Measurements from ENCODE around the gene OR8K5. TPM values are rescaled to one million over a fixed set of nuclear protein-coding genes. Genes with fewer than 3 reads are reported as not detected.

The OR8K5 gene
- total and polyA plus RNA-seq, 2 donors (not counting 3 experiments of a cell fraction or from before 2014, with no cell fraction given) = not detected

GRCh38 chr11:56183459-56183858 lies 23.3 kb upstream of the OR8K5 start:
- Histone ChIP-seq H3K9me1 (replicated peaks; ENCODE audit: control insufficient read depth, extremely low read depth, insufficient read depth, low read length) (no peaks in the 10 kb centered on the region), H4K20me1 (replicated peaks; ENCODE audit: control insufficient read depth, extremely low read depth, insufficient read depth, low read length) (no peaks in the 10 kb centered on the region), H3K9ac (replicated peaks; ENCODE audit: extremely low read depth, insufficient read depth, low read length) (no peak overlapping the region), H2AFZ (ENCODE audit: low read depth, low read length) (no peak overlapping the region), H3K27ac (ENCODE audit: insufficient read depth, low read depth, low read length) (no peak overlapping the region), H3K27me3 (ENCODE audit: control insufficient read depth in 2 of 2, insufficient read depth in 2 of 2, low read length in 2 of 2) (no peaks in the 10 kb centered on the region), H3K79me2 (ENCODE audit: control insufficient read depth, insufficient read depth, low read length) (no peaks in the 10 kb centered on the region), H3K4me3 (replicated peaks in 1 of 3; ENCODE audit: insufficient read depth in 1 of 3, low read depth in 1 of 3, low read length in 3 of 3) (no peak overlapping the region), H3K36me3 (ENCODE audit: control insufficient read depth in 2 of 2, extremely low read depth in 1 of 2, insufficient read depth in 2 of 2, low read length in 2 of 2) (no peaks in the 10 kb centered on the region), H3K4me2 (ENCODE audit: insufficient read depth, low read length) (no peak overlapping the region), H3K9me3 (replicated peaks; ENCODE audit: control insufficient read depth, insufficient read depth, low read length) (peaks cover 4% of the 10 kb centered on the region), H3K4me1 (ENCODE audit: control insufficient read depth, extremely low read depth, insufficient read depth, low read length) (no peaks in the 10 kb centered on the region)
- no TSS peak for BruUV-seq (replicated peaks)
- POLR2A ChIA-PET = no interaction called here
- TF ChIP-seq MYC (IDR thresholded peaks at IDR 0.05; ENCODE audit: low read depth, low read length) (no peak), EZH2 (IDR thresholded peaks at IDR 0.05; ENCODE audit: borderline replicate concordance, low read depth, low read length, severe bottlenecking) (no peak), FOS (IDR thresholded peaks at IDR 0.05; ENCODE audit: borderline replicate concordance, insufficient read depth, low read length) (no peak), MAX (IDR thresholded peaks at IDR 0.05; ENCODE audit: insufficient read depth, insufficient read length) (no peak)
- FAIRE-seq (no peak), DNase-seq (ENCODE audit: low read depth, low spot score) (no peak)
- CTCF ChIA-PET = no interaction called here
- intact Hi-C loops (cut with micrococcal nuclease) (no loop called here), dilution Hi-C loops (cut with MboI; ENCODE audit: extremely low pct_ligation_motif_present, low sequenced_read_pairs) (no loop called here)

GRCh38 chr11:56176318-56176717 lies 16.2 kb upstream of the OR8K5 start, which contains the start of gene OR5J2:
Gene OR5J2 (plus strand): TSS chr11:56176618. CDS start chr11:56176618, 0 bp downstream.
- no peaks in the 10 kb centered on the region for H4K20me1 ChIP-seq (replicated peaks; ENCODE audit: control insufficient read depth, extremely low read depth, insufficient read depth, low read length)
- H2AFZ ChIP-seq (ENCODE audit: low read depth, low read length) = no peak within 1 kb of the TSS
- POLR2A ChIA-PET = no interaction called here
- no peaks in the 10 kb centered on the region for H3K4me1 ChIP-seq (ENCODE audit: control insufficient read depth, extremely low read depth, insufficient read depth, low read length)
- FAIRE-seq = no peak
- no peak within 1 kb of the TSS for H3K4me3 ChIP-seq (replicated peaks in 1 of 3; ENCODE audit: insufficient read depth in 1 of 3, low read depth in 1 of 3, low read length in 3 of 3)
- BruUV-seq (replicated peaks) = no TSS peak
- H3K9me1 ChIP-seq (replicated peaks; ENCODE audit: control insufficient read depth, extremely low read depth, insufficient read depth, low read length) = no peaks in the 10 kb centered on the region
- H3K27me3 ChIP-seq (ENCODE audit: control insufficient read depth in 2 of 2, insufficient read depth in 2 of 2, low read length in 2 of 2) = no peaks in the 10 kb centered on the region
- H3K27ac ChIP-seq (ENCODE audit: insufficient read depth, low read depth, low read length) = no peak within 1 kb of the TSS
- no peak for DNase-seq (ENCODE audit: low read depth, low spot score)
- H3K79me2 ChIP-seq (ENCODE audit: control insufficient read depth, insufficient read depth, low read length) = no peaks in the 10 kb centered on the region
- intact Hi-C loops (cut with micrococcal nuclease) (no loop called here), dilution Hi-C loops (cut with MboI; ENCODE audit: extremely low pct_ligation_motif_present, low sequenced_read_pairs) (no loop called here)
- H3K4me2 ChIP-seq (ENCODE audit: insufficient read depth, low read length) = no peak within 1 kb of the TSS
- no peaks in the 10 kb centered on the region for H3K36me3 ChIP-seq (ENCODE audit: control insufficient read depth in 2 of 2, extremely low read depth in 1 of 2, insufficient read depth in 2 of 2, low read length in 2 of 2)
- no peak for TF ChIP-seq CTCF (IDR thresholded peaks at IDR 0.05; ENCODE audit: extremely low read depth in 1 of 2, insufficient read depth in 1 of 2, low read depth in 1 of 2, low read length in 2 of 2)
- no peak for TF ChIP-seq POLR2AphosphoS5 (IDR thresholded peaks at IDR 0.05; ENCODE audit: insufficient read depth, low read depth, low read length)
- no peak for TF ChIP-seq MYC (IDR thresholded peaks at IDR 0.05; ENCODE audit: low read depth, low read length)
- no peak for TF ChIP-seq FOS (IDR thresholded peaks at IDR 0.05; ENCODE audit: borderline replicate concordance, insufficient read depth, low read length)
- TF ChIP-seq EZH2 (IDR thresholded peaks at IDR 0.05; ENCODE audit: borderline replicate concordance, low read depth, low read length, severe bottlenecking) = no peak
- no peak for TF ChIP-seq POLR2A (IDR thresholded peaks at IDR 0.05; ENCODE audit: low read depth, low read length)
- TF ChIP-seq GATA2 (IDR thresholded peaks at IDR 0.05; ENCODE audit: insufficient read depth, insufficient read length, low read depth, low read length) = no peak
- no peak for TF ChIP-seq JUN (IDR thresholded peaks at IDR 0.05; ENCODE audit: borderline replicate concordance, insufficient read depth, insufficient read length, low read depth)
- TF ChIP-seq MAX (IDR thresholded peaks at IDR 0.05; ENCODE audit: insufficient read depth, insufficient read length) = no peak
- CTCF ChIA-PET = no interaction called here
- peaks cover 3% of the 10 kb centered on the region for H3K9me3 ChIP-seq (replicated peaks; ENCODE audit: control insufficient read depth, insufficient read depth, low read length)
- H3K9ac ChIP-seq (replicated peaks; ENCODE audit: extremely low read depth, insufficient read depth, low read length) = no peak within 1 kb of the TSS

All from endothelial cell of umbilical vein (primary cell).